ENCODE measurements around the gene PRXL2A. TPM values are rescaled to one million over a fixed set of nuclear protein-coding genes. Genes with fewer than 3 reads are reported as not detected.
"Not testable (repeated sequence)": the region's sequence is repeated elsewhere in the genome, so short reads cannot be mapped to it uniquely, and the experiment has no call there.

The PRXL2A gene
- total RNA-seq, 2 experiments from 2014 or later = 13.6 to 14.0 TPM

DNA sequence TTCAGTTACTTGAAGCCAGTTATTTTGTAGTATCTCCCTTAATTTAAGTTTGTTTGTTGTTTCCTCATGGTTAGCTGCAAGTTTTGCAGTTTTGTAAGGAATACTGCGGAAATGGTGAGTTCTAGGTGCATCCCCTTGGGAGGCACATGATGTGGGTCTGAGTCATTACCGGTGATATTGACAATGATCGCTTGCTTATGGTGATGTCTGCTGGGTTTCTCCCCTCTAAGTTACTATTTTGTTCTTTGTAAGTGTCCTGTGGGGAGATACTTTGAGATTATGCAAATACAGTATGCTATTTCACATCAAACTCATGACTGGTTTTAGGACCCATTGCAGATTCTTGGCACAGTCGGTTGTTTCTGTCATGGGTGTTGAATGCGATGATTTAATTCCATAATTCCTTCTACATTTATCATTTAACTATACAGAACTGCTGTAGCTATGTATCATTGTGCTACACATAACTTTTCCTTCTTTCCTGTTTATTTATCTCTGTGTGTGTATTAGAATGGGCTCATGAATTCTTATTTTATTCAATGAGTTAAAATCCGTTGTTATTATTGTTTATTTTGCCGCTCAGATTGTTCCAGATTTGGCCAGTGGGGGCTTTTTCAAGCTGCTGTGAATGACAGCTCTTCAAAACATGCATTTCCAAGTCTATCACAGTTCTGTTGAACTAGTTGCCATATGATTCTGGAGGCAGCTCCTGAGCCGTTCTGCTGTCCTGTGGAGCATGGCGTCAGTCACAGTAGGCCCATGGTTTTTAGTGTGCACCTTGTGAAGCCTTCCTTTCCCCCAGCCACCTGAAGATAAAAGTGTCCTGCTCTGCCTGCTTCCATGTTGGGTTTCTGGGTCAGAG, 64.1 kb downstream of the PRXL2A start:
- Mint-ChIP-seq H3K27me3 (no peaks in the 10 kb centered on the region), H3K9me3 (peaks cover 3% of the 10 kb centered on the region), H3K4me3 (peak overlapping the region; percentile 74), H3K36me3 (peaks cover 42% of the 10 kb centered on the region), H3K27ac (peak overlapping the region; percentile 90), H3K4me1 (peaks cover 75% of the 10 kb centered on the region)
- DNase-seq (no peak), ATAC-seq (ENCODE audit: low read depth) (peak; percentile 59)
- POLR2A ChIA-PET = interaction anchor here (0.8 to 14.2 kb wide), 9 partner anchors 9 to 267 kb away, joined by 3 to 150 read pairs (median 5); no protein-coding TSS in a partner anchor

DNA sequence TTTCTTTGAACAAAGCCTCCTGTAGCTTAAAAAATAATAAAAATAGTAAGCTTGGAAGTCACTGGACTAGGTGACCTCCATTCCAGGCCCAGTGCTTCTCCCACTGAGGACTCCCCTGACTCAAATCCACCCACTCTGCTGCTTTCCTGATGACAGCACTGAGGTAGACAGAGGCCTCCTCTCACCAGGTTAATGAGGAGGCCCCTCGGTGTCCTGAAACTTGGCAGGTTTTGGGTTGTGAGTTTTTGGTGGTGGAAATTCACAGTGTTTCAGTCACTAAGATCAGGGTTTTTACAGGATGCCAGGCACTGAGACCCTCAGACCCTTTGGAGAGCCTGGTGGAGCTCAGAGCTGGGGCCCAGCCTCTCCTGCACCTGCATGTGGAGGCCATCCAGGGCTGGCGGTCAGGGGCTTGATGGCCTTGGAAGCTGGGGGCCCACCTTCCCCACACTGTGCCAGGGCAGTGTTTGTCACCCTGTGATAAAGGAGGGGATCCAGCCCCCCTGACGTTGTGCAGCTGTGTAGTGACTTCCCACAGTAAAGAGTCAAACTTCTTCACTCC, 64.8 kb downstream of the PRXL2A start:
- Mint-ChIP-seq H3K4me1 (peaks cover 76% of the 10 kb centered on the region), H3K9me3 (peaks cover 4% of the 10 kb centered on the region), H3K36me3 (peaks cover 49% of the 10 kb centered on the region), H3K27me3 (no peaks in the 10 kb centered on the region), H3K27ac (peak overlapping the region; percentile 90), H3K4me3 (peak overlapping the region; percentile 74)
- no peak for ATAC-seq (ENCODE audit: low read depth)
- POLR2A ChIA-PET = interaction anchor here (0.8 to 14.2 kb wide), 7 partner anchors 10 to 267 kb away, joined by 3 to 150 read pairs (median 5); no protein-coding TSS in a partner anchor
- no peak for DNase-seq

DNA sequence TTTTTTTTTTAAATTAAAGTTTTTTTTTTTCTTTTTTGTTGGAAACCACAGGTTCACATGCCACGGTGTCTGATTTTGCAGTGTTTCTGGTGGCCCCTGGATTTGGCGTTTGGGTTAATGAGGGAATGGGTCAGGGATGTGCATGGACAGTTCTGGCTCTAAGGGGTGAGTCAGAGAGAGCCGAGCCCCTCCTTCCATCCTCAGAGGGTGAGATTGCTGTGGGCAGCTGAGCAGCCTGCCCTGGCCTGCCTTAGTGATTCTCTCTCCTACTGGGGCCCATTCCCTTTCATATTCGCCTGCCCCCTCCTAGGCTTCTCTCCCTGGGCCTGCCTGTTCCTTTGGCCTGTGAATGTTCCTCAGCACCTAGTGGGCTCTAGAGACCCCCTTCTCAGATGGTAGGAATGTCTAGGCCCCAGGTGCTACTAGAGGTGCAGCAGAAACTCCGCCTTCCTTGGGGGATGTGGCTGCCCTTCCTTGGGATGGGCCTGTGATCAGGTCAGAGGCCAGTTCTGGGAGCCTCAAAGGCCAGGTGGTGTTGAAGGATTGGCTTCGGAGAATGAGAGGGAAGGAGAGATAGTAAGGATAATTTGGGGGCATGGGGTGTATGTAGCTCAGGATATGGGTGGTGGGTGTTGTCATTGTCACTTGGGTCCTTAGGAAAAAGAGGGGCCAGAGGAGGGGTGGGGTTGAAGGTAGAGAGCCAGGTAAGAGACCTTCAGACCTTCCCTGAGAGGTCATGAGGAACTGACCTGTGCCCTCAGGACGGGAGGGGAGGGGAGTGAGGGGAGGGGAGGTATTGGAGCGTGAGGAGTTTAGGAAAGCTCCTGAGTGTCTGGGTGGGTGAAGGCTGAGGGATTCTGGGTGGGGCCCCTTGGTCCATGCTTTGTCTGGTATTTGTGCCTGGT, 65.6 kb downstream of the PRXL2A start:
- Mint-ChIP-seq H3K9me3 (peaks cover 4% of the 10 kb centered on the region), H3K4me3 (peak overlapping the region; percentile 54), H3K27me3 (no peaks in the 10 kb centered on the region), H3K36me3 (peaks cover 54% of the 10 kb centered on the region), H3K4me1 (peaks cover 74% of the 10 kb centered on the region), H3K27ac (peak overlapping the region; percentile 90)
- POLR2A ChIA-PET = interaction anchor here (0.6 to 14.2 kb wide), 6 partner anchors 10 to 25 kb away, joined by 3 to 150 read pairs (median 5); no protein-coding TSS in a partner anchor
- DNase-seq = no peak
- no peak for ATAC-seq (ENCODE audit: low read depth)

DNA sequence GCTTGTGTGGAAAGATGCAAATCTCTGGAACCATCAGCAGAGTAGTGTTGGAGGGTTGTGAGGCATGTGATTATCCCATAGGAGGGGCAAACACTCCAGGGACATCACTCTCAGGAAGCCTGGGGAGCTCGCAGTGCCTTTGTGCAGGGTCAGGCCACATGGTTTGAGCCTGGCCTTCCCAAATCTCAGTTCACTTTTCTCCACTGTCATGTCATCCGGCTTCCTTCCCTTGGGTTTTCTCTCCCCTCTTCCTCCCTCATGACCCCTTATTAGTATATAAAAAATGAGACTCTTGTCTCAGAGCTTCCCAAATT, 66.2 kb downstream of the PRXL2A start:
- no peak for ATAC-seq (ENCODE audit: low read depth)
- Mint-ChIP-seq H3K4me1 (peaks cover 69% of the 10 kb centered on the region), H3K27me3 (no peaks in the 10 kb centered on the region), H3K9me3 (peaks cover 4% of the 10 kb centered on the region), H3K4me3 (no peak overlapping the region), H3K27ac (peak overlapping the region; percentile 90), H3K36me3 (peaks cover 53% of the 10 kb centered on the region)
- POLR2A ChIA-PET = interaction anchor here (0.6 to 14.2 kb wide), 2 partner anchors 13 to 15 kb away, joined by 3 to 150 read pairs; no protein-coding TSS in a partner anchor
- DNase-seq = no peak

DNA sequence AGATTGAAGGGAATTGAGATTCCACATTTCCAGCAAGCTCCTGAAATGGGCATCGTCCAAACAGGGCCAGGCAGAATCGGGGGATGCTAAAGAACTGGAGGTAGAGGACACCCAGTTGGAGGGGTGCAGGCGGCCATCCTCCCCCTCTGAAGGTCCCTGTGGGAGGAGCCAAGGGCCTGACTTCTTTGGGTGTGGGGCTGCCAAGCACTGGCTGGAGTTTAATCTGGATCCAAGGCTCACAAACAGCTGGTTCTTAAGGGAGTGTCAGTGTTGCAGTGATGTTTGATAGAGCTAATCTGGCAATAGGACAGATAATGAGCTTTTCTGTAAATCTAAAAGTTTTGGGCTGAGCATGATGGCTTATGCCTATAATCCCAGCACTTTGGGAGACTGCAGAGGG, 66.6 kb downstream of the PRXL2A start:
- POLR2A ChIA-PET = interaction anchor here (0.6 to 14.2 kb wide), 2 partner anchors 13 to 16 kb away, joined by 3 to 150 read pairs; no protein-coding TSS in a partner anchor
- ATAC-seq (ENCODE audit: low read depth) (no peak), DNase-seq (no peak)
- Mint-ChIP-seq H3K36me3 (peaks cover 52% of the 10 kb centered on the region), H3K9me3 (peaks cover 4% of the 10 kb centered on the region), H3K4me1 (peaks cover 69% of the 10 kb centered on the region), H3K4me3 (no peak overlapping the region), H3K27me3 (no peaks in the 10 kb centered on the region), H3K27ac (peak overlapping the region; percentile 90)

DNA sequence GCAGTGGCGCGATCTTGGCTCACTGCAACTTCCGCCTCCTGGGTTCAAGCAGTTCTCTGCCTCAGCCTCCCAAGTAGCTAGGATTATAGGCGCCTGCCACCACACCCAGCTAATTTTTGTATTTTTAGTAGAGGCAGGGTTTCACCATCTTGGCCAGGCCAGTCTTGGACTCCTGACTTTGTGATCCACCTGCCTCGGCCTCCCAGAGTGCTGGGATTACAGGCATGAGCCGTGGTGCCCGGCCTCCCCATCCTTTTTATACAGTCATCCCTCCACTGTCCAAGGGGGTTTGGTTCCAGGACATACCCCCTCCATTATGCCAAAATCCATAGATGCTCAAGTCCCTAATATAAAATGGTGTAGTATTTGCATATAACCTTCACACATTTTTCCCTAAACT, 67.3 kb downstream of the PRXL2A start:
- peaks cover 56% of the 10 kb centered on the region for H3K36me3 Mint-ChIP-seq
- ATAC-seq (ENCODE audit: low read depth); DNase-seq; H3K27ac Mint-ChIP-seq; H3K4me3 Mint-ChIP-seq; H3K27me3 Mint-ChIP-seq; H3K9me3 Mint-ChIP-seq: not testable (repeated sequence)
- peaks cover 63% of the 10 kb centered on the region for H3K4me1 Mint-ChIP-seq
- POLR2A ChIA-PET = interaction anchor here (14.2 kb wide), 1 partner anchor 12 kb away, joined by 150 read pairs; no protein-coding TSS in a partner anchor

DNA sequence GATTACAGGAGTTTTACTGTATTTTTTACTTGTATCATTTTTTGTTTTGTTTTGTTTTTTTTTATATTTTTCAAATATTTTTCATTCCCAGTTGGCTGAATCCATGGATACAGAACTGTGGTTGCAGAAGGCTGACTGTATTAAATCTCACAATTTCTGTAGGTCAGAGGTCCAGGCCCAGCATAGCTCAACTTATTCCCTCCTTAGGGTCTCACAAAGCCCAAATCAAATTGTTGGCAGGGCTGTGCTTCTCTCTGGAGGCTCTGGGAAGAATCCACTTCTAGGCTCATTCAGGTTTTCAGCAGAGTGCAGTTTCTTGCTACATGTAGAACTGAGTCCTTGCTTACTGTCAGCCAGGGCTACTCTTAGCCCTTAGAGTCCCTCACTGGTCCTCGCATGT, 68.3 kb downstream of the PRXL2A start:
- peaks cover 60% of the 10 kb centered on the region for H3K36me3 Mint-ChIP-seq
- POLR2A ChIA-PET = interaction anchor here (0.7 to 1.2 kb wide), 2 partner anchors 10 to 18 kb away, joined by 4 to 7 read pairs; no protein-coding TSS in a partner anchor
- H3K9me3 Mint-ChIP-seq = peaks cover 4% of the 10 kb centered on the region
- DNase-seq (no peak), ATAC-seq (ENCODE audit: low read depth) (no peak)
- peaks cover 59% of the 10 kb centered on the region for H3K4me1 Mint-ChIP-seq
- H3K27ac Mint-ChIP-seq = no peak overlapping the region
- H3K4me3 Mint-ChIP-seq = no peak overlapping the region
- no peaks in the 10 kb centered on the region for H3K27me3 Mint-ChIP-seq

DNA sequence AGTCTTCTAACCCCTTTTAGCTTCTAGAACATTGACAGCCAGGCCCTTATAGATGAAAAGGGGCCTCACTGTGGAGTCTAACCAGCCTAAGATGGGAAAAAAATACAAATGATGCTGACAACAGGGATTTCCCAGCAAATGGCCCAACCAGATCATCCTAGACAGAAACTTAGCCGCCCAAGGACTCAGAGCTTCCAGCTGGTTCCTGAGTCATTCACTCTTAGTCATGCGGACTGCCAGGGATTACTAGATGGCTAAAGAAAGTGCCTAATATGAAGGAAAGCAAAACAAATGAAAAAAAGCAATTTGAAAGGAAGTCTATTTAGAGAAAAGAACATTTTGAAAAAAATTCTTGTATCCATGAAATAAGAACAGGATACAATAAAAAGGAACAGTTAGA, 69.5 kb downstream of the PRXL2A start:
- no peak overlapping the region for H3K4me3 Mint-ChIP-seq
- peaks cover 4% of the 10 kb centered on the region for H3K9me3 Mint-ChIP-seq
- no peak for DNase-seq
- no peak for ATAC-seq (ENCODE audit: low read depth)
- peaks cover 57% of the 10 kb centered on the region for H3K36me3 Mint-ChIP-seq
- POLR2A ChIA-PET = interaction anchor here (1.2 kb wide), 2 partner anchors 9 kb away, joined by 3 to 4 read pairs; no protein-coding TSS in a partner anchor
- H3K27ac Mint-ChIP-seq = no peak overlapping the region
- peaks cover 51% of the 10 kb centered on the region for H3K4me1 Mint-ChIP-seq
- no peaks in the 10 kb centered on the region for H3K27me3 Mint-ChIP-seq

DNA sequence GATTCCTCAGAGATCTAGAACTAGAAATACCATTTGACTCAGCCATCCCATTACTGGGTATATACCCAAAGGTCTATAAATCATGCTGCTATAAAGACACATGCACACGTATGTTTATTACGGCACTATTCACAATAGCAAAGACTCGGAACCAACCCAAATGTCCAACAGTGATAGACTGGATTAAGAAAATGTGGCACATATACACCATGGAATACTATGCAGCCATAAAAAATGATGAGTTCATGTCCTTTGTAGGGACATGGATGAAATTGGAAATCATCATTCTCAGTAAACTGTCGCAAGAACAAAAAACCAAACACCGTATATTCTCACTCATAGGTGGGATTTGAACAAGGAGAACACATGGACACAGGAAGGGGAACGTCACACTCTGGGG, 72.0 kb downstream of the PRXL2A start:
- Mint-ChIP-seq H3K27ac (peak overlapping the region; percentile 43), H3K36me3 (peaks cover 46% of the 10 kb centered on the region), H3K4me1 (peaks cover 51% of the 10 kb centered on the region)
- H3K27me3 Mint-ChIP-seq; H3K9me3 Mint-ChIP-seq; ATAC-seq (ENCODE audit: low read depth); H3K4me3 Mint-ChIP-seq; DNase-seq: not testable (repeated sequence)
- POLR2A ChIA-PET = interaction anchor here (0.6 kb wide), 1 partner anchor 15 kb away, joined by 3 read pairs; no protein-coding TSS in a partner anchor

DNA sequence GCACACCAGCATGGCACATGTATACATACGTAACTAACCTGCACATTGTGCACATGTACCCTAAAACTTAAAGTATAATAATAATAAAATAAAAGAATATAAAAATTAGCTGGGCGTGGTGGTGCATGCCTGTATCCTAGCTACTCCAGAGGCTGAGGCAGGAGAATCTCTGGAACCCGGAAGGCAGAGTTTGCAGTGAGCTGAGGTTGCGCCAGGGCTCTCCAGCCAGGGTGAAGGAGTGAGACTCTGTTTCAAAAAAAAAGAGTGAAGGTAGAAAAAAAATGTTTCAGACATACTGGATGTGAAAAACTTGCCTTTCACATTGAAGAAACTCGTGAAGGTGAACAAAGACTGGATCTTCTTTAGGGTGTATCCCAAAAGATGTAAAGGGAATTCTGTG, 72.5 kb downstream of the PRXL2A start:
- peaks cover 4% of the 10 kb centered on the region for H3K9me3 Mint-ChIP-seq
- no peak overlapping the region for H3K27ac Mint-ChIP-seq
- peaks cover 44% of the 10 kb centered on the region for H3K36me3 Mint-ChIP-seq
- H3K27me3 Mint-ChIP-seq = no peaks in the 10 kb centered on the region
- no peak for DNase-seq
- no peak overlapping the region for H3K4me3 Mint-ChIP-seq
- ATAC-seq (ENCODE audit: low read depth) = no peak
- POLR2A ChIA-PET = interaction anchor here (0.6 kb wide), 1 partner anchor 15 kb away, joined by 3 read pairs; no protein-coding TSS in a partner anchor
- peaks cover 54% of the 10 kb centered on the region for H3K4me1 Mint-ChIP-seq

DNA sequence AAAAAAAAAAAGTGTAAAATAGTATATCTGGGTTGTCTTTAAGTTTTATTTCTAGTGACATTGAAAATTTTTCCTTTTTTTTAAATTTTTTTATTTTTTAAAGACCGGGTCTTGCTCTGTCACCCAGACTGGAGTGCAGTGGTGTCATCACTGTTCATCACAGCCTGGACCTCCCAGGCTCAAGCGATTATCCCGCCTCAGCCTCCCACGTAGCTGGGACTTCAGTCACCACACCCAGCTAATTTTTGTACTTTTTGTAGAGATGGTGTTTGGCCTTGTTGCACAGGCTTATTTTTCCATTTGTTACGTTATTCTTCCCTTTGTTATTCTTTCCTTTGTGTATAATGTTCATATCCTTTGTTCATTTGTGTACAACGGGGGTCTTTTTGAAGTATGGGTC, 75.9 kb downstream of the PRXL2A start:
- peak overlapping the region; percentile 12 for H3K27ac Mint-ChIP-seq
- peaks cover 69% of the 10 kb centered on the region for H3K4me1 Mint-ChIP-seq
- peak overlapping the region; percentile 80 for H3K4me3 Mint-ChIP-seq
- no peaks in the 10 kb centered on the region for H3K27me3 Mint-ChIP-seq
- H3K9me3 Mint-ChIP-seq = no peaks in the 10 kb centered on the region
- POLR2A ChIA-PET = interaction anchor here (0.7 to 8.9 kb wide), 3 partner anchors 15 to 33 kb away, joined by 6 to 150 read pairs (median 20); no protein-coding TSS in a partner anchor
- DNase-seq = no peak
- H3K36me3 Mint-ChIP-seq = peaks cover 27% of the 10 kb centered on the region
- ATAC-seq (ENCODE audit: low read depth) = no peak

DNA sequence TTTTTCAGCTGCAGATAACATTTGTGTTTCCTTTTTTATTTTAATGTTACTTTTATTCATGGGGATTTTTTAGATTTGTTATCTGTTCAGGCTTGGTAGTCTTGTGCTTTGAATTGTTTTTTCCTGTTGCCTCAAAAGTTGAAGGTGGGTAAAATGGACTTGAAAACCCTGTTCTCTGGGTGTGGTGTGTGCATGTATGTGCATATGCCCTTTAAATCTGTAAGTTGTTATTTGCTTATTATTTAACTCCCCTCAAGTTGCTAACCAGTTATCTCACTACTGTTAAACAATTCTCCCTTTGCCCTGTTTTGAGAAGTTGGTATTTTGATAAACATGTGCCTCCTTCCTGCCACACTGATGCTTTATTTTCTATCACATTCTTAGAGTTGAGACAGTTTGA, 76.3 kb downstream of the PRXL2A start:
- Mint-ChIP-seq H3K9me3 (no peaks in the 10 kb centered on the region), H3K4me1 (peaks cover 72% of the 10 kb centered on the region), H3K27me3 (no peaks in the 10 kb centered on the region), H3K36me3 (peaks cover 28% of the 10 kb centered on the region), H3K4me3 (peak overlapping the region; percentile 80), H3K27ac (peak overlapping the region; percentile 89)
- POLR2A ChIA-PET = interaction anchor here (1.1 to 8.9 kb wide), 3 partner anchors 12 to 25 kb away, joined by 3 to 150 read pairs (median 20); no protein-coding TSS in a partner anchor
- DNase-seq (no peak), ATAC-seq (ENCODE audit: low read depth) (no peak)

Measured in activated naive CD8-positive, alpha-beta T cell treated with anti-CD3 and anti-CD28 coated beads, Interleukin-2, amount 10 ng/mL, durations not matched to agents 7 days and 5 days (primary cell).